ENCODE results near the gene NCKAP5. TPM values are rescaled to one million over a fixed set of nuclear protein-coding genes. Genes with fewer than 3 reads are reported as not detected.

The NCKAP5 gene
- total and polyA plus RNA-seq, 7 donors: 0.03 to 1.2 (median 0.22) TPM

DNA sequence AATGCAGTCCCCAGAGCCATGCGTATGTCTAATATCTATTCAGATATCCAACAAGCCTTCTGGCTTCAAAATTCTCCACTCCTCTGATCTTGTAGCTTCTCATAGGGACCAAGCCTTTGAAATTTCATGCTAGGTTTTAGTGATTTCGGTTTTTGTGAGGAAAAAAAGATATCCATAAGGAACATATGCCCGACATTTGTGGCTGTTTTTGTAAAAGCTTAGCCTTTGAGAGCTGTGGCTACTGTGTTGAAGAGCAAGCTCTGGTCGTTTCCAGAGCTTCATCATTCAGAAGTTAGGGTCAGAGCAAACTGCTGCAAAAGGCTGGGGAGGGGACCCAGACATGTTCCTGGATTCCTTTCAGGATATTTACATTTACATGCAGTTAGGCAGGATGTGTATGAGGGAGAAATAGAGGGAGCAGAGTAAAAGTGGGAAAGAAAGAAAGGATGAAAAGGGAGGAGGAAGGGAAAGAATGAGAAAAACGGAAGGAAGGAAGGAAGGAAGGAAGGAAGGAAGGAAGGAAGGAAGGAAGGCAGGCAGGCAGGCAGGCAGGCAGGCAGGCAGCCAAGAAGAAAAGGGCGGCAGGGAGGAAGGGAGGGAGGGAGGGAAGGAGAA is 70.2 kb downstream of the NCKAP5 start:
- no peaks in the 10 kb centered on the region for H3K36me3 ChIP-seq (ENCODE audit: insufficient read depth in 1 of 2, low read depth in 1 of 2)
- H3K9me3 ChIP-seq: no peaks in the 10 kb centered on the region
- DNase-seq: no peak
- no peaks in the 10 kb centered on the region for H3K27me3 ChIP-seq (ENCODE audit: insufficient read depth in 3 of 3, low read length in 2 of 3)
- no peak overlapping the region for H3K4me3 ChIP-seq
- no peaks in the 10 kb centered on the region for H3K4me1 ChIP-seq
- intact Hi-C loops (cut with DNase I): no loop called here
- H3K27ac ChIP-seq: no peak overlapping the region
- WGBS, 3 donors: 66 to 78% (median 67%) methylated on average over 6 of the region's 6 CpGs
- ATAC-seq: no peak
- TF ChIP-seq, protein P1, sequence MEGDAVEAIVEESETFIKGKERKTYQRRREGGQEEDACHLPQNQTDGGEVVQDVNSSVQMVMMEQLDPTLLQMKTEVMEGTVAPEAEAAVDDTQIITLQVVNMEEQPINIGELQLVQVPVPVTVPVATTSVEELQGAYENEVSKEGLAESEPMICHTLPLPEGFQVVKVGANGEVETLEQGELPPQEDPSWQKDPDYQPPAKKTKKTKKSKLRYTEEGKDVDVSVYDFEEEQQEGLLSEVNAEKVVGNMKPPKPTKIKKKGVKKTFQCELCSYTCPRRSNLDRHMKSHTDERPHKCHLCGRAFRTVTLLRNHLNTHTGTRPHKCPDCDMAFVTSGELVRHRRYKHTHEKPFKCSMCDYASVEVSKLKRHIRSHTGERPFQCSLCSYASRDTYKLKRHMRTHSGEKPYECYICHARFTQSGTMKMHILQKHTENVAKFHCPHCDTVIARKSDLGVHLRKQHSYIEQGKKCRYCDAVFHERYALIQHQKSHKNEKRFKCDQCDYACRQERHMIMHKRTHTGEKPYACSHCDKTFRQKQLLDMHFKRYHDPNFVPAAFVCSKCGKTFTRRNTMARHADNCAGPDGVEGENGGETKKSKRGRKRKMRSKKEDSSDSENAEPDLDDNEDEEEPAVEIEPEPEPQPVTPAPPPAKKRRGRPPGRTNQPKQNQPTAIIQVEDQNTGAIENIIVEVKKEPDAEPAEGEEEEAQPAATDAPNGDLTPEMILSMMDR (IDR thresholded peaks at IDR 0.05): no peak

- H3K27me3 ChIP-seq (ENCODE audit: insufficient read depth in 3 of 3, low read length in 2 of 3): no peaks in the 10 kb centered on the region
Observed at GRCh38 chr2:133497270-133497893, 70.9 kb downstream of the NCKAP5 start.

GRCh38 chr2:133496501-133497269 is 71.6 kb downstream of the NCKAP5 start:
- no peaks in the 10 kb centered on the region for H3K9me3 ChIP-seq
- no peak overlapping the region for H3K4me3 ChIP-seq
- ATAC-seq (no peak), DNase-seq (no peak)
- H3K27me3 ChIP-seq (ENCODE audit: insufficient read depth in 3 of 3, low read length in 2 of 3): no peaks in the 10 kb centered on the region
- H3K4me1 ChIP-seq: no peaks in the 10 kb centered on the region
- intact Hi-C loops (cut with DNase I): no loop called here
- H3K36me3 ChIP-seq (ENCODE audit: insufficient read depth in 1 of 2, low read depth in 1 of 2): no peaks in the 10 kb centered on the region
- TF ChIP-seq, protein P1 (IDR thresholded peaks at IDR 0.05): no peak
- 68 to 81% (median 73%) methylated on average over 3 of the region's 3 CpGs for WGBS, 3 donors
- H3K27ac ChIP-seq: no peak overlapping the region

More at GRCh38 chr2:133497270-133497893, 70.9 kb downstream of the NCKAP5 start:
- intact Hi-C loops (cut with DNase I): no loop called here
- DNase-seq (no peak), ATAC-seq (no peak)
- Histone ChIP-seq H3K9me3 (no peaks in the 10 kb centered on the region), H3K36me3 (ENCODE audit: insufficient read depth in 1 of 2, low read depth in 1 of 2) (no peaks in the 10 kb centered on the region), H3K27ac (no peak overlapping the region), H3K4me1 (no peaks in the 10 kb centered on the region), H3K4me3 (no peak overlapping the region)
- 65 to 68% (median 66%) methylated on average over 3 of the region's 3 CpGs for WGBS, 3 donors
- TF ChIP-seq, protein P1 (IDR thresholded peaks at IDR 0.05): no peak

DNA sequence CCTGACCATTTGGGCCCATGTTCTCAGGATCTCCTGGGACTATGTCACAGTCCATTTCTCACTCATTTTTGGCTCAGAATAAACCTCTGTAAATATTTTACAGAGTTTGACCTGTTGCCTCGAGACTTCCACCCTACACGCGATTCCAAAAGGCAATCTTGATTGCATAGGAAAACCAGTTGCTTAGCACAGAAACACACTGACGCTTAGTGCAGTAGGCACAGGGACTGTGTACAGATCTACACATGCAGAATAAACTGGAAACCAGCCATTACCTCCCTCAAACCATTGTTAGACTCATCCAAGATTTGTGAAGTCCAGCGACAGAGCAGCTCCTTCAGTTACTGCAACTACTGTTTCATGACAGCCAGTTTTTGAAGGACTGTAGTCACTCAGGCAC is 73.0 kb downstream of the NCKAP5 start:
- 53 to 54% (median 54%) methylated on average over 5 of the region's 5 CpGs for WGBS, 3 donors
- TF ChIP-seq, protein P1 (IDR thresholded peaks at IDR 0.05): no peak
- ATAC-seq (no peak), DNase-seq (no peak)
- Histone ChIP-seq H3K4me3 (no peak overlapping the region), H3K9me3 (no peaks in the 10 kb centered on the region), H3K4me1 (no peaks in the 10 kb centered on the region), H3K36me3 (ENCODE audit: insufficient read depth in 1 of 2, low read depth in 1 of 2) (no peaks in the 10 kb centered on the region), H3K27ac (no peak overlapping the region), H3K27me3 (ENCODE audit: insufficient read depth in 3 of 3, low read length in 2 of 3) (no peaks in the 10 kb centered on the region)
- intact Hi-C loops (cut with DNase I): no loop called here
